HepG2 (cell line): ENCODE results near the gene DDX39B. TPM values are rescaled to one million over a fixed set of nuclear protein-coding genes. Genes with fewer than 3 reads are reported as not detected.

ENCODE experiments used
- CREM ChIP-seq, 2 experiments: sonication (generic) in 1 of 2; formaldehyde crosslinking in 1 of 2; IDR thresholded peaks; 2 replicates each; pipeline versions ENCODE4 v1.4.0 to v1.6.1; 2016 to 2020; ENCODE audit warnings: antibody characterized with exemption in 1 of 2, mild to moderate bottlenecking in 1 of 2, missing genetic modification reagents in 1 of 2
- DMAP1 ChIP-seq: IDR thresholded peaks from 2 replicates; pipeline ENCODE4 v1.6.1; 2016
- FOXK1 ChIP-seq: sonication (generic); formaldehyde crosslinking; IDR thresholded peaks from 2 replicates; pipeline ENCODE4 v1.4.0; 2020; ENCODE audit warnings: low read depth, missing genetic modification reagents, borderline replicate concordance
- FUBP1 ChIP-seq: sonication (generic); formaldehyde crosslinking; IDR thresholded peaks from 2 replicates; pipeline ENCODE4 v1.5.1; 2020; ENCODE audit warnings: missing genetic modification reagents, mild to moderate bottlenecking, borderline replicate concordance
- GATAD1 ChIP-seq: IDR thresholded peaks from 2 replicates; pipeline ENCODE4 v1.6.1; 2016; ENCODE audit warnings: missing genetic modification reagents, missing compliant biosample characterization
- HDAC1 ChIP-seq: sonication (generic); formaldehyde crosslinking; IDR thresholded peaks from 2 replicates; pipeline ENCODE4 v1.5.1; 2020; ENCODE audit warnings: mild to moderate bottlenecking, missing genetic modification reagents
- NFYB ChIP-seq: sonication (generic); formaldehyde crosslinking; IDR thresholded peaks from 2 replicates; pipeline ENCODE4 v1.4.0; 2020; ENCODE audit warnings: missing genetic modification reagents
- PAF1 ChIP-seq: IDR thresholded peaks from 2 replicates; pipeline ENCODE4 v1.6.1; 2016; ENCODE audit warnings: missing genetic modification reagents, missing compliant biosample characterization
- TCF7 ChIP-seq: sonication (generic); IDR thresholded peaks from 2 replicates; pipeline ENCODE4 v1.6.1; 2016; ENCODE audit warnings: antibody characterized with exemption, low read depth
- TOE1 ChIP-seq: sonication (generic); formaldehyde crosslinking; IDR thresholded peaks from 2 replicates; pipeline ENCODE4 v1.4.0; 2020; ENCODE audit warnings: mild to moderate bottlenecking, missing genetic modification reagents
- XBP1 ChIP-seq: sonication (generic); formaldehyde crosslinking; IDR thresholded peaks from 2 replicates; pipeline ENCODE4 v1.5.0; 2020; ENCODE audit warnings: missing genetic modification reagents
- ZBTB2 ChIP-seq: sonication (generic); formaldehyde crosslinking; IDR thresholded peaks from 2 replicates; pipeline ENCODE4 v1.8.0; 2022; ENCODE audit warnings: low read depth, missing genetic modification reagents
- ZC3H4 ChIP-seq: sonication (generic); formaldehyde crosslinking; IDR thresholded peaks from 2 replicates; pipeline ENCODE4 v1.4.0; 2020; ENCODE audit warnings: missing genetic modification reagents, borderline replicate concordance
- ZNF589 ChIP-seq: sonication (generic); formaldehyde crosslinking; conservative IDR thresholded peaks from 2 replicates; pipeline ENCODE4 v1.8.0; 2022; ENCODE audit warnings: mild to moderate bottlenecking, moderate library complexity, missing genetic modification reagents
- ZNF616 ChIP-seq: sonication (generic); formaldehyde crosslinking; IDR thresholded peaks from 2 replicates; pipeline ENCODE4 v1.5.0; 2020; ENCODE audit warnings: low read depth, mild to moderate bottlenecking, missing genetic modification reagents
- ZNF670 ChIP-seq: sonication (generic); formaldehyde crosslinking; IDR thresholded peaks from 2 replicates; pipeline ENCODE4 v1.8.0; 2022; ENCODE audit warnings: mild to moderate bottlenecking, missing genetic modification reagents, borderline replicate concordance
- ZNF737 ChIP-seq: sonication (generic); formaldehyde crosslinking; IDR thresholded peaks from 2 replicates; pipeline ENCODE4 v1.5.0; 2020; ENCODE audit warnings: missing genetic modification reagents, mild to moderate bottlenecking, borderline replicate concordance
- ZNF773 ChIP-seq: sonication (generic); formaldehyde crosslinking; IDR thresholded peaks from 2 replicates; pipeline ENCODE4 v1.4.0; 2020; ENCODE audit warnings: missing genetic modification reagents, borderline replicate concordance
- ZNF841 ChIP-seq: sonication (generic); formaldehyde crosslinking; IDR thresholded peaks from 2 replicates; pipeline ENCODE4 v1.8.1; 2023; ENCODE audit warnings: missing genetic modification reagents, borderline replicate concordance
- polyA plus RNA-seq, 8 experiments: library from polyadenylated mRNA; depleted of rRNA in 3 of 8; stranded (reverse) in 7 of 8; unstranded in 1 of 8; fragments of >200 nt; fragmentation: Illumina TruSeq in 4 of 8; extraction: Trizol in 4 of 8; gene quantifications; 2 replicates each; pipeline versions ENCODE4 v1.2.1 to v1.2.3, GENCODE V29; 2011 to 2016; ENCODE audit warnings: low read depth in 4 of 8, missing spikeins in 1 of 8, mixed read lengths in 1 of 8; ENCODE audit not compliant: insufficient read depth in 1 of 8
- total RNA-seq, 5 experiments: library from RNA; depleted of rRNA; stranded (reverse); fragments of >200 nt; fragmentation: Illumina TruSeq; extraction: Trizol; gene quantifications; 2 replicates each; pipeline ENCODE4 v1.2.3, GENCODE V29; 2016; ENCODE audit warnings: low read depth in 1 of 5
- TF ChIP-seq, protein P1 (sequence below): IDR thresholded peaks from 2 replicates; pipeline ENCODE4 v1.6.1; 2012; ENCODE audit warnings: inconsistent platforms
- TF ChIP-seq, protein P2 (sequence below): sonication (generic); formaldehyde crosslinking; IDR thresholded peaks from 2 replicates; pipeline ENCODE4 v1.4.0; 2020; ENCODE audit warnings: missing genetic modification reagents
- TF ChIP-seq, protein P3 (sequence below), 2 experiments: fragments of 450-650 bp in 1 of 2; sonication (generic) in 1 of 2; formaldehyde crosslinking; IDR thresholded peaks; 2 replicates each; pipeline versions ENCODE4 v1.5.0 to v1.8.0; 2020 to 2022; ENCODE audit warnings: mild to moderate bottlenecking in 1 of 2, missing genetic modification reagents in 1 of 2

DDX39B gene
- total and polyA plus RNA-seq, 2 of the 13 experiments (the other 11 are each of a cell fraction or from before 2014, with no cell fraction given), result 570 to 678 TPM

DNA sequence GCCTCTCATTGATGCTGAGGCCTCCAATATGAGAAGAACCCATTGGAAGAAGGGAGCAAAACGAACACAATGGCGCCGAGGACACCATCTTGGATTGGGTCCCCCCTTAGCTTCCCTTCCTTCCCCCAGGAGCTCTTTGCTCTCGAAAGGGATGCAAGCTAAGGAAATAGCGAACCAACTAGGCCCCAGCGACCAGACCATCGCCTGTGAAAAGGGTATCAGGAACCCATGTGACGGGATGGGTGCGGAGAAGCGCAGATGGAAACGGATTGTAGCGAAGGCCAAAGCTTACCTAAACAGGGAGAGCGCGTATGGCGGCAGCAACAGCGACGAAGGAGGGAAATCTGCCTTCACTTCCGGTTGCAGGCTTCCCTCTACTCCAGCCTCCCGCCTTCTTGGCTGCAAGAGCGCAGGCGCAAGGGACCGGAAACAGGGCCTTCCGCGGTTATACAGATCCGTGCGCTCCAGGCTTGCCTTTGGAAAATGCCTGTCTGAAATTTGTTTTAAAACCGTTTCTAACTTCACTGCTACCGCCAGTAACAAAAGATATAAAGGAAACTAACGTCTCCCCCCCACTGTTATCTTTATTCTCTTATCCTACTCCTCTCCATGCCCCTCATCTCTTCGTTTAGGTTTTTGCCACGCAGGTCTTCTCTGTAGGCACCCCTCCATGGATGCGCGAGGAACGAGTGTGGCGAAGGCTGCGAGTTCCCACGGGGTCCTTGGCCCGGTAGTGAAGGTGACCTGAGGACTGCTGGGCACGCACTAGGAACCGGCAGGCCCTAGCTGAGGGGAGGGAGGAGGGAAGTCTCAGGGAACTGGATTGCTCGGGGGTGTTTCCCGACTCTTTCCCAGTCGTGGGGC, at the start of gene DDX39B (continued):
- TF ChIP-seq CREM (IDR thresholded peaks at IDR 0.05) (peak; percentile 89), CREM (CRISPR knock-in tag; IDR thresholded peaks at IDR 0.05) (no peak), GATAD1 (CRISPR knock-in tag) (peak; percentile 89), ZC3H4 (CRISPR knock-in tag) (0 out of 2 replicates have a peak, but pooled peaks have one; percentile 60), TOE1 (CRISPR knock-in tag) (no peak; the same call in 1 of the 2 replicates), ZNF737 (CRISPR knock-in tag) (no peak; the same call in 1 of the 2 replicates), TCF7 (no peak), ZNF841 (no peak), ZNF773 (CRISPR knock-in tag) (peak; percentile 64; the same call in 1 of the 2 replicates), ZNF589 (CRISPR knock-in tag) (no peak; the same call in none of the 2 replicates), NFYB (0 out of 2 replicates have a peak, but pooled peaks have one; percentile 15), FOXK1 (CRISPR knock-in tag) (peak; percentile 72), ZNF616 (CRISPR knock-in tag) (peak; percentile 66), DMAP1 (CRISPR knock-in tag) (peak; percentile 99), HDAC1 (peak; percentile 85), XBP1 (CRISPR knock-in tag) (peak; percentile 89), FUBP1 (CRISPR knock-in tag) (0 out of 2 replicates have a peak, but pooled peaks have one; percentile 89), ZNF670 (CRISPR knock-in tag) (peak; percentile 97; the same call in 1 of the 2 replicates), ZBTB2 (peak; percentile 36; the same call in 1 of the 2 replicates), PAF1 (CRISPR knock-in tag) (0 out of 2 replicates have a peak, but pooled peaks have one; percentile 35)
- TF ChIP-seq, protein P1, sequence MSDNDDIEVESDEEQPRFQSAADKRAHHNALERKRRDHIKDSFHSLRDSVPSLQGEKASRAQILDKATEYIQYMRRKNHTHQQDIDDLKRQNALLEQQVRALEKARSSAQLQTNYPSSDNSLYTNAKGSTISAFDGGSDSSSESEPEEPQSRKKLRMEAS, result peak; percentile 83
- TF ChIP-seq, protein P2, sequence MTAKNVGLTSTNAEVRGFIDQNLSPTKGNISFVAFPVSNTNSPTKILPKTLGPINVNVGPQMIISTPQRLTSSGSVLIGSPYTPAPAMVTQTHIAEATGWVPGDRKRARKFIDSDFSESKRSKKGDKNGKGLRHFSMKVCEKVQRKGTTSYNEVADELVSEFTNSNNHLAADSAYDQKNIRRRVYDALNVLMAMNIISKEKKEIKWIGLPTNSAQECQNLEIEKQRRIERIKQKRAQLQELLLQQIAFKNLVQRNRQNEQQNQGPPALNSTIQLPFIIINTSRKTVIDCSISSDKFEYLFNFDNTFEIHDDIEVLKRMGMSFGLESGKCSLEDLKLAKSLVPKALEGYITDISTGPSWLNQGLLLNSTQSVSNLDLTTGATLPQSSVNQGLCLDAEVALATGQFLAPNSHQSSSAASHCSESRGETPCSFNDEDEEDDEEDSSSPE (CRISPR knock-in tag), result peak; percentile 98
- TF ChIP-seq, protein P3, sequence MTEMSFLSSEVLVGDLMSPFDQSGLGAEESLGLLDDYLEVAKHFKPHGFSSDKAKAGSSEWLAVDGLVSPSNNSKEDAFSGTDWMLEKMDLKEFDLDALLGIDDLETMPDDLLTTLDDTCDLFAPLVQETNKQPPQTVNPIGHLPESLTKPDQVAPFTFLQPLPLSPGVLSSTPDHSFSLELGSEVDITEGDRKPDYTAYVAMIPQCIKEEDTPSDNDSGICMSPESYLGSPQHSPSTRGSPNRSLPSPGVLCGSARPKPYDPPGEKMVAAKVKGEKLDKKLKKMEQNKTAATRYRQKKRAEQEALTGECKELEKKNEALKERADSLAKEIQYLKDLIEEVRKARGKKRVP (CRISPR knock-in tag; IDR thresholded peaks at IDR 0.05), result peak in 1 of 2 experiments; percentile 69; a peak in 1 of 4 replicates
